Loucy (cell line): Measurements from ENCODE around the gene CELSR1.

Experiments used
- H2AFZ ChIP-seq: fragments of 200-600 bp; sonication (generic); 2 replicates; pipeline ENCODE4 v1.6.0; 2016; ENCODE audit warnings: antibody characterized with exemption, mild to moderate bottlenecking, low read length, moderate library complexity
- H3F3A ChIP-seq: fragments of 200-600 bp; 2 replicates; pipeline ENCODE4 v1.6.0; 2016; ENCODE audit warnings: antibody characterized with exemption, low read depth, mild to moderate bottlenecking
- H3K27me3 ChIP-seq: fragments of 200-600 bp; sonication (generic); 2 replicates; pipeline ENCODE4 v1.6.1; 2014; ENCODE audit warnings: low read length, mild to moderate bottlenecking; ENCODE audit not compliant: insufficient read depth, poor library complexity, severe bottlenecking
- H3K36me3 ChIP-seq: fragments of 200-600 bp; sonication (generic); 2 replicates; pipeline ENCODE4 v1.6.1; 2016; ENCODE audit warnings: low read length; ENCODE audit not compliant: insufficient read depth
- H3K4me1 ChIP-seq: fragments of 200-600 bp; sonication (generic); 2 replicates; pipeline ENCODE4 v1.5.1; 2014; ENCODE audit warnings: low read length, mild to moderate bottlenecking; ENCODE audit not compliant: insufficient read depth, poor library complexity, severe bottlenecking
- H3K4me2 ChIP-seq: fragments of 200-600 bp; sonication (generic); 2 replicates; pipeline ENCODE4 v1.6.0; 2014; ENCODE audit warnings: antibody characterized with exemption, low read length, low read depth, mild to moderate bottlenecking; ENCODE audit not compliant: poor library complexity, severe bottlenecking
- H3K4me3 ChIP-seq: fragments of 200-600 bp; sonication (generic); 2 replicates; pipeline ENCODE4 v1.5.1; 2014; ENCODE audit warnings: low read length, mild to moderate bottlenecking, mixed read lengths; ENCODE audit not compliant: poor library complexity, severe bottlenecking
- H3K79me2 ChIP-seq: fragments of 200-600 bp; sonication (generic); 2 replicates; pipeline ENCODE4 v1.6.1; 2014; ENCODE audit warnings: low read length; ENCODE audit not compliant: insufficient read depth
- H3K9ac ChIP-seq: fragments of 200-600 bp; sonication (generic); 2 replicates; pipeline ENCODE4 v1.6.0; 2014; ENCODE audit warnings: mild to moderate bottlenecking, low read depth, low read length, moderate library complexity; ENCODE audit not compliant: poor library complexity, severe bottlenecking
- H3K9me2 ChIP-seq: fragments of 200-600 bp; sonication (generic); replicated peaks from 2 replicates; pipeline ENCODE4 v1.6.1; 2016; ENCODE audit warnings: low read depth, low read length, mixed read lengths
- H3K9me3 ChIP-seq: fragments of 200-600 bp; sonication (generic); 2 replicates; pipeline ENCODE4 v1.6.1; 2014; ENCODE audit warnings: mild to moderate bottlenecking, antibody characterized with exemption, low read length, low read depth; ENCODE audit not compliant: insufficient read depth
- H4K20me1 ChIP-seq: fragments of 200-600 bp; sonication (generic); 2 replicates; pipeline ENCODE4 v1.6.0; 2014; ENCODE audit warnings: antibody characterized with exemption, low read length, mild to moderate bottlenecking; ENCODE audit not compliant: insufficient read depth, poor library complexity, severe bottlenecking
- CTCF ChIP-seq: fragments of 200-600 bp; sonication (generic); conservative IDR thresholded peaks from 2 replicates; pipeline ENCODE4 v1.5.1; 2014; ENCODE audit warnings: mild to moderate bottlenecking, antibody characterized with exemption, low read length
- EZH2phosphoT487 ChIP-seq: fragments of 200-600 bp; IDR thresholded peaks from 2 replicates; pipeline ENCODE4 v1.6.1; 2018; ENCODE audit warnings: antibody characterized with exemption, mild to moderate bottlenecking, moderate library complexity, borderline replicate concordance

Gene CELSR1

DNA sequence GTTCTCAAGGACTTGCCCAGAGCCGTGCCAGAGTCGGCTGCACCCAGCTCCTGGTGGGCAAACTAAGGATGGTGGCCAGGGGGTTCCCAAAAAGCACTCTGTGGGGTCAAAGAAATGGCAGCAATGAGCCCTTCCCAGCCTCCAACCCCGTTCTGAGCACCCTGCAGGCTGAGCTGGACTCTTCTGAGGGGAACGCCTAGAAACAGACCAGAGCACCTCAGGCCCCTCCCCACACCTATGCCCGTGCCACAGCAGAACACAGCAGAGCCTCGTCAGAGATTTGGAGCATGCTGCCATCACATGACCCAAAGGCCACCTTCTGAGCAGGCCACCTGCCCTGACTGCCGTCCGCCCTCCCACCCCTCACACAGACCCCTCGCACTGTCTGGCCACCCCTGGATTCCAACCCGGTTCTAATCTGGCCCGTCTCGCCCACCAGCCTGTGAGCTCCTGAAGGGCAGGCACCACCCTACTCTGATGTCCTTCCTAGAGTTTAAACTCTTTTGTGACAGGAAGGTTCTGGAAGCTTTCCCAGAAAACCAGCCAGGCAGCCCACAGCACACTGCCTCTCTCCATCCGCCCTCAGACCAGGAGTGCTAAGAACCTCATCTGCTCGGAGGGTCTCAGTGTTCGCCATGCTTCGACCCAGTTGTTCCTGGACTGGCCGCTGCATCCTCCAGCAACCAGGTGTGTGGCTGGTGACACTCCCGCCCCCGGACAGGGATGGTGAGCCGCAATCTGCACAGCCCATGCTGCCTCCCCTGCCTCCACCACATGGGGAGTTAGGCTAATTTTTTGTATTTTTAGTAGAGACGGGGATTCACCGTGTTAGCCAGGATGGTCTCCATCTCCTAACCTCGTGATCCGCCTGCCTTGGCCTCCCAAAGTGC, 97.6 kb downstream of the CELSR1 start:
- Histone ChIP-seq H3K27me3 (no peaks in the 10 kb centered on the region), H3K9me3 (no peaks in the 10 kb centered on the region), H2AFZ (no peak overlapping the region), H4K20me1 (no peaks in the 10 kb centered on the region), H3F3A (no peaks in the 10 kb centered on the region), H3K79me2 (no peaks in the 10 kb centered on the region), H3K4me3 (no peak overlapping the region), H3K36me3 (no peaks in the 10 kb centered on the region), H3K9ac (no peak overlapping the region), H3K4me1 (no peaks in the 10 kb centered on the region), H3K9me2 (no peaks in the 10 kb centered on the region), H3K4me2 (no peak overlapping the region)
- TF ChIP-seq EZH2phosphoT487 (no peak), CTCF (no peak)

- H3K4me2 ChIP-seq = no peak overlapping the region
- TF ChIP-seq CTCF (no peak), EZH2phosphoT487 (no peak)
- no peaks in the 10 kb centered on the region for H4K20me1 ChIP-seq
- no peak overlapping the region for H3K4me3 ChIP-seq
- no peak overlapping the region for H3K9ac ChIP-seq
- no peaks in the 10 kb centered on the region for H3K9me3 ChIP-seq
- H3F3A ChIP-seq = no peaks in the 10 kb centered on the region
- no peak overlapping the region for H2AFZ ChIP-seq
- H3K9me2 ChIP-seq = no peaks in the 10 kb centered on the region
- no peaks in the 10 kb centered on the region for H3K79me2 ChIP-seq
- no peaks in the 10 kb centered on the region for H3K4me1 ChIP-seq
- H3K27me3 ChIP-seq = no peaks in the 10 kb centered on the region
- no peaks in the 10 kb centered on the region for H3K36me3 ChIP-seq
Measured at GRCh38 chr22:46439111-46439510, 98.3 kb downstream of the CELSR1 start.

GRCh38 chr22:46437671-46438440, 99.6 kb downstream of the CELSR1 start:
- Histone ChIP-seq H4K20me1 (no peaks in the 10 kb centered on the region), H3K79me2 (no peaks in the 10 kb centered on the region), H3K9me2 (no peaks in the 10 kb centered on the region), H3K36me3 (no peaks in the 10 kb centered on the region), H2AFZ (no peak overlapping the region), H3K4me3 (no peak overlapping the region), H3K9me3 (no peaks in the 10 kb centered on the region), H3F3A (no peaks in the 10 kb centered on the region), H3K27me3 (no peaks in the 10 kb centered on the region), H3K9ac (no peak overlapping the region), H3K4me2 (no peak overlapping the region), H3K4me1 (no peaks in the 10 kb centered on the region)
- TF ChIP-seq EZH2phosphoT487 (no peak), CTCF (no peak)
